HepG2 (cell line): ENCODE results near the gene CCDC144A. TPM values are rescaled to one million over a fixed set of nuclear protein-coding genes. Genes with fewer than 3 reads are reported as not detected.
A peak's percentile ranks its signal among the peaks of the same experiment; 100 is the strongest.

Experiments used
- ATAC-seq: fragments of 200-7000 bp; cut with Tn5 transposase; 3 replicates; pipeline ENCODE4 v1.9.1; 2020; ENCODE audit warnings: mild to moderate bottlenecking, moderate library complexity
- BruUV-seq: library from RNA; stranded (reverse); fragments of 400-500 nt; replicated peaks from 2 replicates; lab custom pipeline; 2021; lab: Mats Ljungman, UMichigan
- CTCF ChIA-PET: fragments of 300-600 bp; formaldehyde crosslinking; extraction: SDS; loops from one replicate; lab custom pipeline; 2021; ENCODE audit warnings: low total read pairs, inconsistent platforms, low intra/inter-chr PET ratio; lab: Yijun Ruan, JAX
- POLR2A ChIA-PET: fragments of 350-600 bp; sonication (Branson Sonifier 250); formaldehyde crosslinking; loops from one replicate; lab custom pipeline; 2020; ENCODE audit warnings: antibody characterized with exemption, inconsistent platforms; lab: Yijun Ruan, JAX
- DNase-seq: peaks from one replicate; pipeline ENCODE4 v3.0.0-alpha.2; 2015; ENCODE audit warnings: low spot score
- FAIRE-seq: peaks from 3 replicates; lab custom pipeline; 2011; peaks lifted over from hg19 to GRCh38; lab: Jason Lieb, UNC
- H2AFZ ChIP-seq: one replicate; pipeline ENCODE4 v1.6.1; 2011; ENCODE audit warnings: low read length, inconsistent platforms
- H3K27ac ChIP-seq: fragments of 300-600 bp; 3 replicates; pipeline ENCODE4 v1.8.0; 2011; ENCODE audit warnings: mixed run types, mild to moderate bottlenecking, mixed read lengths, low read length, inconsistent platforms; ENCODE audit not compliant: insufficient read depth; ENCODE audit errors: extremely low read length
- H3K27me3 ChIP-seq, 2 experiments: fragments of 200-600 bp in 1 of 2; 2 replicates in 1 of 2; 3 replicates in 1 of 2; pipeline versions ENCODE4 v1.6.0 to v1.8.0; 2011; ENCODE audit warnings: low read length in 2 of 2, mild to moderate bottlenecking in 2 of 2, moderate library complexity in 2 of 2, inconsistent platforms in 1 of 2; ENCODE audit not compliant: insufficient read depth in 2 of 2, control insufficient read depth in 1 of 2
- H3K36me3 ChIP-seq, 2 experiments: fragments of 200-600 bp in 1 of 2; replicated peaks in 1 of 2; 2 replicates in 1 of 2; 3 replicates in 1 of 2; pipeline versions ENCODE4 v1.5.1 to v1.8.0; 2011; ENCODE audit warnings: low read length in 2 of 2, inconsistent platforms in 1 of 2; ENCODE audit not compliant: insufficient read depth in 2 of 2, control insufficient read depth in 1 of 2
- H3K4me1 ChIP-seq: 2 replicates; pipeline ENCODE4 v1.5.1; 2012; ENCODE audit warnings: low read length, inconsistent platforms; ENCODE audit not compliant: insufficient read depth
- H3K4me2 ChIP-seq: 2 replicates; pipeline ENCODE4 v1.6.0; 2011; ENCODE audit warnings: low read depth, low read length, inconsistent platforms
- H3K4me3 ChIP-seq, 3 experiments: fragments of 200-600 bp in 1 of 3; sonication (generic), shearing (Covaris generic) in 1 of 3; replicated peaks in 1 of 3; 2 replicates each; pipeline ENCODE4 v1.5.1; 2011 to 2016; ENCODE audit warnings: low read length in 3 of 3, inconsistent platforms in 2 of 3, low read depth in 2 of 3, mild to moderate bottlenecking in 2 of 3, control low read depth in 1 of 3, mixed read lengths in 1 of 3; ENCODE audit not compliant: insufficient read depth in 1 of 3
- H3K79me2 ChIP-seq: one replicate; pipeline ENCODE4 v1.6.1; 2011; ENCODE audit warnings: low read length, inconsistent platforms; ENCODE audit not compliant: insufficient read depth
- H3K9ac ChIP-seq: 2 replicates; pipeline ENCODE4 v1.6.0; 2011; ENCODE audit warnings: mild to moderate bottlenecking, low read depth, low read length, inconsistent platforms; ENCODE audit not compliant: insufficient read depth
- H3K9me3 ChIP-seq: 2 replicates; pipeline ENCODE4 v1.5.1; 2012; ENCODE audit warnings: mild to moderate bottlenecking, low read length
- H4K20me1 ChIP-seq: 2 replicates; pipeline ENCODE4 v1.6.0; 2011; ENCODE audit warnings: inconsistent platforms, mild to moderate bottlenecking, low read length, moderate library complexity; ENCODE audit not compliant: insufficient read depth
- ARNTL ChIP-seq: sonication (generic); formaldehyde crosslinking; IDR thresholded peaks from 2 replicates; pipeline ENCODE4 v1.4.0; 2020; ENCODE audit warnings: mild to moderate bottlenecking, missing genetic modification reagents
- ATF7-NPFF ChIP-seq: sonication (generic); formaldehyde crosslinking; IDR thresholded peaks from 2 replicates; pipeline ENCODE4 v1.8.1; 2023; ENCODE audit warnings: mild to moderate bottlenecking, low read depth, missing genetic modification reagents, moderate library complexity
- GZF1 ChIP-seq: sonication (generic); formaldehyde crosslinking; IDR thresholded peaks from 2 replicates; pipeline ENCODE4 v1.5.1; 2020; ENCODE audit warnings: mild to moderate bottlenecking, missing genetic modification reagents
- HMGA1 ChIP-seq: sonication (generic); formaldehyde crosslinking; conservative IDR thresholded peaks from 2 replicates; pipeline ENCODE4 v1.4.0; 2020; ENCODE audit warnings: missing genetic modification reagents
- HNF4A ChIP-seq: sonication (generic); formaldehyde crosslinking; IDR thresholded peaks from 2 replicates; pipeline ENCODE4 v1.4.0; 2020; ENCODE audit warnings: missing genetic modification reagents
- HOXA9 ChIP-seq: sonication (generic); formaldehyde crosslinking; IDR thresholded peaks from 2 replicates; pipeline ENCODE4 v1.8.1; 2022; ENCODE audit warnings: missing genetic modification reagents, mild to moderate bottlenecking, moderate library complexity, borderline replicate concordance
- KAT2B ChIP-seq: fragments of 150-350 bp; IDR thresholded peaks from 2 replicates; pipeline ENCODE4 v1.6.1; 2014; ENCODE audit warnings: low read depth, low read length, borderline replicate concordance
- NFKB2 ChIP-seq: sonication (generic); formaldehyde crosslinking; IDR thresholded peaks from 2 replicates; pipeline ENCODE4 v1.4.0; 2020; ENCODE audit warnings: missing genetic modification reagents, borderline replicate concordance
- NKX3-1 ChIP-seq: sonication (generic); formaldehyde crosslinking; IDR thresholded peaks from 2 replicates; pipeline ENCODE4 v1.5.0; 2020; ENCODE audit warnings: missing genetic modification reagents
- SMC3 ChIP-seq: IDR thresholded peaks from 2 replicates; pipeline ENCODE4 v1.6.1; 2011; ENCODE audit warnings: low read length, improper control_type of control experiment
- ZKSCAN8 ChIP-seq: IDR thresholded peaks from 2 replicates; pipeline ENCODE4 v1.6.1; 2016; ENCODE audit warnings: borderline replicate concordance, missing genetic modification reagents, missing compliant biosample characterization
- ZNF326 ChIP-seq: sonication (generic); formaldehyde crosslinking; IDR thresholded peaks from 2 replicates; pipeline ENCODE4 v1.4.0; 2020; ENCODE audit warnings: missing genetic modification reagents, borderline replicate concordance
- ZNF530 ChIP-seq: sonication (generic); formaldehyde crosslinking; IDR thresholded peaks from 2 replicates; pipeline ENCODE4 v1.5.0; 2020; ENCODE audit warnings: low read depth, mild to moderate bottlenecking, missing genetic modification reagents
- ZNF550 ChIP-seq: sonication (generic); formaldehyde crosslinking; IDR thresholded peaks from 2 replicates; pipeline ENCODE4 v1.4.0; 2020; ENCODE audit warnings: mild to moderate bottlenecking, missing genetic modification reagents, borderline replicate concordance
- ZNF652 ChIP-seq: IDR thresholded peaks from 2 replicates; pipeline ENCODE4 v1.6.1; 2016; ENCODE audit warnings: low read depth, borderline replicate concordance
- WGBS: methylation state at CpG from one replicate; pipeline ENCODE4 v1.1.6; 2017; ENCODE audit warnings: low lambda C conversion rate; 5-methylcytosine and 5-hydroxymethylcytosine counted together
- in situ Hi-C: cut with HindIII; loops from 2 replicates; pipeline ENCODE4 v1.10.0; 2017; ENCODE audit warnings: low pct_unique_long_range_greater_than_20kb; ENCODE audit not compliant: extremely low pct_ligation_motif_present
- intact Hi-C: fragments of 100-400 bp; cut with micrococcal nuclease; formaldehyde crosslinking; loops from one replicate; pipeline ENCODE4 v1.10.0; 2022; ENCODE audit not compliant: unreplicated experiment
- polyA plus RNA-seq, 8 experiments: library from polyadenylated mRNA; depleted of rRNA in 3 of 8; stranded (reverse) in 7 of 8; unstranded in 1 of 8; fragments of >200 nt; fragmentation: Illumina TruSeq in 4 of 8; extraction: Trizol in 4 of 8; gene quantifications; 2 replicates each; pipeline versions ENCODE4 v1.2.1 to v1.2.3, GENCODE V29; 2011 to 2016; ENCODE audit warnings: low read depth in 4 of 8, missing spikeins in 1 of 8, mixed read lengths in 1 of 8; ENCODE audit not compliant: insufficient read depth in 1 of 8
- total RNA-seq, 5 experiments: library from RNA; depleted of rRNA; stranded (reverse); fragments of >200 nt; fragmentation: Illumina TruSeq; extraction: Trizol; gene quantifications; 2 replicates each; pipeline ENCODE4 v1.2.3, GENCODE V29; 2016; ENCODE audit warnings: low read depth in 1 of 5
- TF ChIP-seq, protein P1 (sequence below): IDR thresholded peaks from 2 replicates; pipeline ENCODE4 v1.6.1; 2016; ENCODE audit warnings: low read depth, borderline replicate concordance
- TF ChIP-seq, protein P2 (sequence below): fragments of 450-650 bp; IDR thresholded peaks from 2 replicates; pipeline ENCODE4 v1.6.1; 2017; ENCODE audit warnings: mild to moderate bottlenecking
- TF ChIP-seq, protein P3 (sequence below): sonication (generic); formaldehyde crosslinking; IDR thresholded peaks from 2 replicates; pipeline ENCODE4 v1.5.0; 2020; ENCODE audit warnings: missing genetic modification reagents
- TF ChIP-seq, protein P4 (sequence below): IDR thresholded peaks from 2 replicates; pipeline ENCODE4 v1.6.1; 2016; ENCODE audit warnings: low read depth, control low read depth

CCDC144A gene
- total and polyA plus RNA-seq, 2 of the 13 experiments (the other 11 are each of a cell fraction or from before 2014, with no cell fraction given), result 0.09 TPM; not detected in 1

DNA sequence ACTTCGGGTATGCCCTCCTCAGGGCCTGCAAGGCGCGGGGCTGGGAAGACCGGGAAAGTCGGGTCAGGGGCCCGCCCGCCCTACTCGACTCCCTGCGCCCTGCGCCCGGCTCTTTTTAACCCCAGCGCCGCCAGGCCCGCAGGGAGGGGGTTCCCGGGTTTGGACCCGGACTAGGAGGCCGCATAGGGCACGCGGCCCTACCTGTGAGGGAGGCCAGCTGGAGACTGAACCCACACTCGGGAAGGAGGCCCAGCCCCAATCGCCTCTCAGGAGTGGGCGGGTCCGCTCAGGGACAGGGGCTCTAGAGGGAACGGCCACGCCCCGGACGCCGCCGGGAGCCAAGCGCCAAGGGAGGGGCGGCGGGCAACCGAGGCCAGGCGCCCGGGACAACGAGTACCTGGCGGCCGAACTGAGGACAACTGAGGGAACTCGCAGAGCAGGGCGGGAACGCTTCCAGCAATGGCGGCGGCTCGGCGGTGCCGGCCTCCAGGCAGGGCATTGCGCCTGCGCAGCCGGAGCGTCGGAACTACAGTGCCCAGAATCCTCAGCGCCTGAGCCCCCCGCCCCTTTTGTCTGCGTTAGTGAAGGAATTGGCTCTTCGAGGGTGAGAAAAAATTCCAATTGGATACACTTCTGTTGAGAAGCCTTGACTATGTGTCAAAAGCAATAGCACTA, 36.5 kb upstream of the CCDC144A start, which contains the start of gene ZNF624:
Gene ZNF624, minus strand, starts transcription at position 484 of the 675 bp plus-strand sequence.
- CTCF ChIA-PET, result no interaction called here
- H3K4me3 ChIP-seq, result peak within 1 kb of the TSS; percentile 70 to 82 (median 73)
- no peaks in the 10 kb centered on the region for H3K27me3 ChIP-seq
- H3K79me2 ChIP-seq, result no peaks in the 10 kb centered on the region
- peak; percentile 94 for ATAC-seq
- no TSS peak for BruUV-seq
- H3K4me1 ChIP-seq, result peaks cover 11% of the 10 kb centered on the region; the same call in 1 of the 2 replicates
- H3K9me3 ChIP-seq, result no peaks in the 10 kb centered on the region
- peak within 1 kb of the TSS; percentile 89 for H3K4me2 ChIP-seq
- peak within 1 kb of the TSS; percentile 79 for H3K9ac ChIP-seq
- POLR2A ChIA-PET, result interaction anchor here (1.4 kb wide), 1 partner anchor 118 kb away, joined by 3 read pairs; no protein-coding TSS in a partner anchor
- H4K20me1 ChIP-seq, result no peaks in the 10 kb centered on the region
- in situ Hi-C loops, result no loop called here
- peak within 1 kb of the TSS; percentile 72 for H2AFZ ChIP-seq
- intact Hi-C loops, result no loop called here
- FAIRE-seq, result no peak
- DNase-seq, result peak; percentile 88
- peak within 1 kb of the TSS; percentile 82 for H3K27ac ChIP-seq
- H3K36me3 ChIP-seq, result no peaks in the 10 kb centered on the region
- 0% methylated on average over 9 of the region's 55 CpGs for WGBS
- TF ChIP-seq, protein P1, sequence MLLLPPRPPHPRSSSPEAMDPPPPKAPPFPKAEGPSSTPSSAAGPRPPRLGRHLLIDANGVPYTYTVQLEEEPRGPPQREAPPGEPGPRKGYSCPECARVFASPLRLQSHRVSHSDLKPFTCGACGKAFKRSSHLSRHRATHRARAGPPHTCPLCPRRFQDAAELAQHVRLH (CRISPR knock-in tag), result no peak; the same call in none of the 2 replicates
- no peak for TF ChIP-seq ZNF530
- peak; percentile 49; the same call in 1 of the 2 replicates for TF ChIP-seq HNF4A
- peak; percentile 80 for TF ChIP-seq ZNF652 (CRISPR knock-in tag)
- TF ChIP-seq HOXA9 (CRISPR knock-in tag), result 0 out of 2 replicates have a peak, but pooled peaks have one; percentile 29
- peak; percentile 86 for TF ChIP-seq GZF1
- TF ChIP-seq, protein P2, sequence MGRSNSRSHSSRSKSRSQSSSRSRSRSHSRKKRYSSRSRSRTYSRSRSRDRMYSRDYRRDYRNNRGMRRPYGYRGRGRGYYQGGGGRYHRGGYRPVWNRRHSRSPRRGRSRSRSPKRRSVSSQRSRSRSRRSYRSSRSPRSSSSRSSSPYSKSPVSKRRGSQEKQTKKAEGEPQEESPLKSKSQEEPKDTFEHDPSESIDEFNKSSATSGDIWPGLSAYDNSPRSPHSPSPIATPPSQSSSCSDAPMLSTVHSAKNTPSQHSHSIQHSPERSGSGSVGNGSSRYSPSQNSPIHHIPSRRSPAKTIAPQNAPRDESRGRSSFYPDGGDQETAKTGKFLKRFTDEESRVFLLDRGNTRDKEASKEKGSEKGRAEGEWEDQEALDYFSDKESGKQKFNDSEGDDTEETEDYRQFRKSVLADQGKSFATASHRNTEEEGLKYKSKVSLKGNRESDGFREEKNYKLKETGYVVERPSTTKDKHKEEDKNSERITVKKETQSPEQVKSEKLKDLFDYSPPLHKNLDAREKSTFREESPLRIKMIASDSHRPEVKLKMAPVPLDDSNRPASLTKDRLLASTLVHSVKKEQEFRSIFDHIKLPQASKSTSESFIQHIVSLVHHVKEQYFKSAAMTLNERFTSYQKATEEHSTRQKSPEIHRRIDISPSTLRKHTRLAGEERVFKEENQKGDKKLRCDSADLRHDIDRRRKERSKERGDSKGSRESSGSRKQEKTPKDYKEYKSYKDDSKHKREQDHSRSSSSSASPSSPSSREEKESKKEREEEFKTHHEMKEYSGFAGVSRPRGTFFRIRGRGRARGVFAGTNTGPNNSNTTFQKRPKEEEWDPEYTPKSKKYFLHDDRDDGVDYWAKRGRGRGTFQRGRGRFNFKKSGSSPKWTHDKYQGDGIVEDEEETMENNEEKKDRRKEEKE, result no peak
- no peak for TF ChIP-seq SMC3
- TF ChIP-seq NKX3-1 (CRISPR knock-in tag), result peak; percentile 88
- TF ChIP-seq NFKB2 (CRISPR knock-in tag), result peak; percentile 85; the same call in 1 of the 2 replicates
- TF ChIP-seq, protein P3, sequence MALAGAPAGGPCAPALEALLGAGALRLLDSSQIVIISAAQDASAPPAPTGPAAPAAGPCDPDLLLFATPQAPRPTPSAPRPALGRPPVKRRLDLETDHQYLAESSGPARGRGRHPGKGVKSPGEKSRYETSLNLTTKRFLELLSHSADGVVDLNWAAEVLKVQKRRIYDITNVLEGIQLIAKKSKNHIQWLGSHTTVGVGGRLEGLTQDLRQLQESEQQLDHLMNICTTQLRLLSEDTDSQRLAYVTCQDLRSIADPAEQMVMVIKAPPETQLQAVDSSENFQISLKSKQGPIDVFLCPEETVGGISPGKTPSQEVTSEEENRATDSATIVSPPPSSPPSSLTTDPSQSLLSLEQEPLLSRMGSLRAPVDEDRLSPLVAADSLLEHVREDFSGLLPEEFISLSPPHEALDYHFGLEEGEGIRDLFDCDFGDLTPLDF (CRISPR knock-in tag), result peak; percentile 74; the same call in 1 of the 2 replicates
- no peak for TF ChIP-seq ZNF550 (CRISPR knock-in tag)
- no peak for TF ChIP-seq HMGA1
- TF ChIP-seq, protein P4, sequence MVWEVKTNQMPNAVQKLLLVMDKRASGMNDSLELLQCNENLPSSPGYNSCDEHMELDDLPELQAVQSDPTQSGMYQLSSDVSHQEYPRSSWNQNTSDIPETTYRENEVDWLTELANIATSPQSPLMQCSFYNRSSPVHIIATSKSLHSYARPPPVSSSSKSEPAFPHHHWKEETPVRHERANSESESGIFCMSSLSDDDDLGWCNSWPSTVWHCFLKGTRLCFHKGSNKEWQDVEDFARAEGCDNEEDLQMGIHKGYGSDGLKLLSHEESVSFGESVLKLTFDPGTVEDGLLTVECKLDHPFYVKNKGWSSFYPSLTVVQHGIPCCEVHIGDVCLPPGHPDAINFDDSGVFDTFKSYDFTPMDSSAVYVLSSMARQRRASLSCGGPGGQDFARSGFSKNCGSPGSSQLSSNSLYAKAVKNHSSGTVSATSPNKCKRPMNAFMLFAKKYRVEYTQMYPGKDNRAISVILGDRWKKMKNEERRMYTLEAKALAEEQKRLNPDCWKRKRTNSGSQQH (CRISPR knock-in tag), result no peak
- TF ChIP-seq ARNTL, result peak; percentile 56; the same call in 1 of the 2 replicates
- TF ChIP-seq ATF7-NPFF (CRISPR knock-in tag), result no peak; the same call in 1 of the 2 replicates
- no peak for TF ChIP-seq ZKSCAN8 (CRISPR knock-in tag)
- no peak for TF ChIP-seq KAT2B
- no peak for TF ChIP-seq ZNF326 (CRISPR knock-in tag)
